Kidney epithelial cell (primary cell): Measurements from ENCODE around the gene ZIC2. TPM values are rescaled to one million over a fixed set of nuclear protein-coding genes. Genes with fewer than 3 reads are reported as not detected.

Source experiments
- DNase-seq: peaks from one replicate; pipeline ENCODE4 v3.0.0-alpha.2; 2010; ENCODE audit warnings: low read depth
- H3K27me3 ChIP-seq: 2 replicates; pipeline ENCODE4 v1.6.0; 2011; ENCODE audit warnings: low read length; ENCODE audit not compliant: control insufficient read depth, insufficient read depth
- H3K36me3 ChIP-seq: 2 replicates; pipeline ENCODE4 v1.5.1; 2011; ENCODE audit warnings: low read length; ENCODE audit not compliant: control insufficient read depth, insufficient read depth
- H3K4me3 ChIP-seq: 2 replicates; pipeline ENCODE4 v1.5.1; 2011; ENCODE audit warnings: low read depth, mild to moderate bottlenecking, control low read depth, low read length
- total RNA-seq: library from RNA; depleted of rRNA; stranded (reverse); fragments of >200 nt; gene quantifications from 2 replicates; pipeline ENCODE4 v1.2.3, GENCODE V29; 2015
- TF ChIP-seq, protein P1 (sequence below): IDR thresholded peaks from 2 replicates; pipeline ENCODE4 v1.5.1; 2011; ENCODE audit warnings: mild to moderate bottlenecking, moderate library complexity, low read length, control low read depth, inconsistent platforms; ENCODE audit not compliant: insufficient read depth, poor library complexity, severe bottlenecking

The ZIC2 gene
- total RNA-seq, 1 donor from 2014 or later, result not detected

DNA sequence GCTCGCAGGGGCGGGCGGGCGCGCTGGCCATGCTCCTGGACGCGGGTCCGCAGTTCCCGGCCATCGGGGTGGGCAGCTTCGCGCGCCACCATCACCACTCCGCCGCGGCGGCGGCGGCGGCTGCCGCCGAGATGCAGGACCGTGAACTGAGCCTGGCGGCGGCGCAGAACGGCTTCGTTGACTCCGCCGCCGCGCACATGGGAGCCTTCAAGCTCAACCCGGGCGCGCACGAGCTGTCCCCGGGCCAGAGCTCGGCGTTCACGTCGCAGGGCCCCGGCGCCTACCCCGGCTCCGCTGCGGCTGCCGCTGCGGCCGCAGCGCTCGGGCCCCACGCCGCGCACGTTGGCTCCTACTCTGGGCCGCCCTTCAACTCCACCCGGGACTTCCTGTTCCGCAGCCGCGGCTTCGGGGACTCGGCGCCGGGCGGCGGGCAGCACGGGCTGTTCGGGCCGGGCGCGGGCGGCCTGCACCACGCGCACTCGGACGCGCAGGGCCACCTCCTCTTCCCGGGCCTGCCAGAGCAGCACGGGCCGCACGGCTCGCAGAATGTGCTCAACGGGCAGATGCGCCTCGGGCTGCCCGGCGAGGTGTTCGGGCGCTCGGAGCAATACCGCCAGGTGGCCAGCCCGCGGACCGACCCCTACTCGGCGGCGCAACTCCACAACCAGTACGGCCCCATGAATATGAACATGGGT, 599 bp downstream of the ZIC2 start:
- H3K4me3 ChIP-seq, result no peak overlapping the region

DNA sequence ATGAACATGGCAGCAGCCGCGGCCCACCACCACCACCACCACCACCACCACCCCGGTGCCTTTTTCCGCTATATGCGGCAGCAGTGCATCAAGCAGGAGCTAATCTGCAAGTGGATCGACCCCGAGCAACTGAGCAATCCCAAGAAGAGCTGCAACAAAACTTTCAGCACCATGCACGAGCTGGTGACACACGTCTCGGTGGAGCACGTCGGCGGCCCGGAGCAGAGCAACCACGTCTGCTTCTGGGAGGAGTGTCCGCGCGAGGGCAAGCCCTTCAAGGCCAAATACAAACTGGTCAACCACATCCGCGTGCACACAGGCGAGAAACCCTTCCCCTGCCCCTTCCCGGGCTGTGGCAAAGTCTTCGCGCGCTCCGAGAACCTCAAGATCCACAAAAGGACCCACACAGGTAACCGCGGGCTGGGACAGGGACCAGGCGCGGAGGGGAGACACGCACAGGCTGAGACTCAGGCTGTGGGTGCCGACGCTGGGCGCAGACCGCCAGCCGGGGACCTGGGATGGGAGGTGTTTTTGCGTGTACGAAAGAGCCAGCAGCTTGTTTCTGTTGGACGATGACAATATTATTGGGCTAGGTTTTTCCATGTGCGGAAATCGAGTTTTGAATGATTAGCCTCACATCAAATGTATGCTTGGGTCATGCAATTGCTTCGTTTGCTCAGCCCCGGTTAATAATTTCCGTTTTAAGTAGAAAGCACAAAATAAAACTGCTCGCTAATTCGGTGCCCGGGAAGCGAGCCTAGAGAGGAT, 1.3 kb downstream of the ZIC2 start:
- no peak overlapping the region for H3K4me3 ChIP-seq
- DNase-seq, result no peak

More for the DNA sequence above, 599 bp downstream of the ZIC2 start:
- Histone ChIP-seq H3K36me3 (no peaks in the 10 kb centered on the region), H3K27me3 (peaks cover 79% of the 10 kb centered on the region)
- DNase-seq, result no peak
- TF ChIP-seq, protein P1, sequence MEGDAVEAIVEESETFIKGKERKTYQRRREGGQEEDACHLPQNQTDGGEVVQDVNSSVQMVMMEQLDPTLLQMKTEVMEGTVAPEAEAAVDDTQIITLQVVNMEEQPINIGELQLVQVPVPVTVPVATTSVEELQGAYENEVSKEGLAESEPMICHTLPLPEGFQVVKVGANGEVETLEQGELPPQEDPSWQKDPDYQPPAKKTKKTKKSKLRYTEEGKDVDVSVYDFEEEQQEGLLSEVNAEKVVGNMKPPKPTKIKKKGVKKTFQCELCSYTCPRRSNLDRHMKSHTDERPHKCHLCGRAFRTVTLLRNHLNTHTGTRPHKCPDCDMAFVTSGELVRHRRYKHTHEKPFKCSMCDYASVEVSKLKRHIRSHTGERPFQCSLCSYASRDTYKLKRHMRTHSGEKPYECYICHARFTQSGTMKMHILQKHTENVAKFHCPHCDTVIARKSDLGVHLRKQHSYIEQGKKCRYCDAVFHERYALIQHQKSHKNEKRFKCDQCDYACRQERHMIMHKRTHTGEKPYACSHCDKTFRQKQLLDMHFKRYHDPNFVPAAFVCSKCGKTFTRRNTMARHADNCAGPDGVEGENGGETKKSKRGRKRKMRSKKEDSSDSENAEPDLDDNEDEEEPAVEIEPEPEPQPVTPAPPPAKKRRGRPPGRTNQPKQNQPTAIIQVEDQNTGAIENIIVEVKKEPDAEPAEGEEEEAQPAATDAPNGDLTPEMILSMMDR, result no peak

DNA sequence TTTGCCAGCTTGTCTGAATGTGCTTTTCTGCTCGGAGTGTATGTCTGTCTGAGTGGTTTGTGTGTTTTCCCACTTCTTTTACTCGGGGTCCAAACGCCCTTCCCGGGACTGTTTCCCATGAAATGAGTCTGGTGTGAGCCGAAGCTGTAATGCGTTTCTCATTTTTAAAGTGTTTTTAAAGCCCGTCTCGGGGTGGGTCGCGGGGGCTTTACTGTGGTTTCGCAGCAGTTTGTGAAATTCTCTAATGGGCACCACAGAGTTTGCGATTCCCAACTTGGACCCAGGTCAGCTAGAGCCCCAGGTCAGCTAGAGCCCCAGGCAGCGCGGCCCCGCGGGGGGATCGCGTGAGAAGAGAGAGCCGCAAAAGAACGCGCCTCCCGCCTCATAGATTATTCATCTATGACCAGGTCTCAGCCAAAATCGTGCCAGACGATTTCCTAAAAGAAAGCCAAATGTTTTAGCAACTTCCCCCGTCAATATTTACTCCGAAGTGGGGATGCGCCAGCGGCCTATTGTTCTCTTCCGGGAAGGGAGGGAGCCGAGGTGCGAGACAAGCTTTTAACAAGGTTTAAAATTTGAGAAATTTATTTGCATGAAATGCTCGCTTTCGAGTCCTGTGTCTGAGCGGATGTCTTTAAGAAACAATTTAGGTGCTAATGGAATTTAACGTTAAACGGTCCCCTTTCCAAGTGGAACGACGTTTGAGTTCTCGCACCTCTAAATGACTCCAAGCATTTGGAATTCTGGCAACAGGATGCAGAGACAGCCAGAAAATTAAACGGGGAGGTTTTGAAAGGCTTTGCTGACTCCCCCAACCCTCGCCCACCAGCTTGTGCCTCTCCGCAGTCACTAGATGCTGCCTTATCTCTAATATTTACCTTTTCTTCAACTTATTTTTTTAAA, 2.2 kb downstream of the ZIC2 start:
- DNase-seq, result no peak
- no peak overlapping the region for H3K4me3 ChIP-seq
- no peaks in the 10 kb centered on the region for H3K36me3 ChIP-seq
- peaks cover 78% of the 10 kb centered on the region for H3K27me3 ChIP-seq
- TF ChIP-seq, protein P1, result no peak

More for the DNA sequence above, 1.3 kb downstream of the ZIC2 start:
- Histone ChIP-seq H3K36me3 (no peaks in the 10 kb centered on the region), H3K27me3 (peaks cover 80% of the 10 kb centered on the region)
- TF ChIP-seq, protein P1, result no peak

DNA sequence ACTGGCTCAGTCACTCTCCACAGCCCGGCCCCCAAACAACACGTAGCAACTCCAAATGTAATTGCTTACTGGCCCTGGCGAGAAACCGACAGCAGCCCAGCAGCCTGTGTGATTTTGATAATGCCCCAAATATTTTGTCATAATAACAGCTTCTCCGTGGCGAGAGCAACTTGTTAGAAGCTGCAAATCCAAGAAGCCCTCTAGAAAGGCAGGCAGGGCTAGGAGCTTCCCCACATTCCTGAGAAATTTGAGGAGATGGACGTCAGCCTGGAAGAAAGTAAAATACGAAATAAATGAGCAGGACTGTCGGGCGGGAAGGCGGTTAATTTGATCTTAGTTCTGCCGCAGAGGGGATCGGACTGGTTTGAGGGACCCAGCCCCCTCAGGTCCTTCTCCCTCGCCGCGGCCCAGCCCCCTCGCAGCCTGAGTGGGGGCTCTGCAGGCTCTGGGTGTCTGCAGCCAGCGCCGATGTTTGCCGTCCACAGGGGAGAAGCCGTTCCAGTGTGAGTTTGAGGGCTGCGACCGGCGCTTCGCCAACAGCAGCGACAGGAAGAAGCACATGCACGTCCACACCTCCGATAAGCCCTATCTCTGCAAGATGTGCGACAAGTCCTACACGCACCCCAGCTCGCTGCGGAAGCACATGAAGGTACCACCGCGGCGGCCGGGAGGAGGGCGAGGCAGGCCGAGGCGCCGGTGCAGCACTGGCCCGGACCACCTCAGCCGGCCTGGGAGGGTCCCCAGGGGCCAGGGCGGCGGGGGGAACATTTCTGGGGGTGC, 3.1 kb downstream of the ZIC2 start:
- no peak for DNase-seq
- no peak overlapping the region for H3K4me3 ChIP-seq
- H3K27me3 ChIP-seq, result peaks cover 78% of the 10 kb centered on the region
- no peaks in the 10 kb centered on the region for H3K36me3 ChIP-seq
- TF ChIP-seq, protein P1, result no peak

DNA sequence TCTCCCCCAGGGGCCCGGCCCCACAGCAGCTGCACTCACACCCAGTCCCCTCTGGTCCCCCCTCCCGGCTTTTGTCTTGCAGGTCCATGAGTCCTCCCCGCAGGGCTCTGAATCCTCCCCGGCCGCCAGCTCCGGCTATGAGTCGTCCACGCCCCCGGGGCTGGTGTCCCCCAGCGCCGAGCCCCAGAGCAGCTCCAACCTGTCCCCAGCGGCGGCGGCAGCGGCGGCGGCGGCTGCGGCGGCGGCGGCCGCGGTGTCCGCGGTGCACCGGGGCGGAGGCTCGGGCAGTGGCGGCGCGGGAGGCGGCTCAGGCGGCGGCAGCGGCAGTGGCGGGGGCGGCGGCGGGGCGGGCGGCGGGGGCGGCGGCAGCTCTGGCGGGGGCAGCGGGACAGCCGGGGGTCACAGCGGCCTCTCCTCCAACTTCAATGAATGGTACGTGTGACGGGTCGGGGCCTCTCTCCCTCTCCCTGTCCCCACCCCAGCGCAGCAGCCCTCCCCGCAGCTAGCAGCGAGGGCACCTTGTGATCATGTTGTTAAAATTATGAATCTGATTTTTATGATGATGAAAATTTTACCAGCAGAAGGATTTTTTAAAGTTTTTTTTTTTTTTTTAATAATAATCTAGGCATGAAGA, 3.8 kb downstream of the ZIC2 start:
- DNase-seq, result no peak
- no peak overlapping the region for H3K4me3 ChIP-seq

More for the DNA sequence above, 3.8 kb downstream of the ZIC2 start:
- Histone ChIP-seq H3K36me3 (no peaks in the 10 kb centered on the region), H3K27me3 (peaks cover 78% of the 10 kb centered on the region)
- TF ChIP-seq, protein P1, result no peak
